Activated CD4-positive, alpha-beta T cell treated with anti-CD3 and anti-CD28 coated beads, Interleukin-2, amount 10 ng/mL, durations not matched to agents 24 days and 14 days (primary cell): Measurements from ENCODE around the gene PLOD3. TPM values are rescaled to one million over a fixed set of nuclear protein-coding genes. Genes with fewer than 3 reads are reported as not detected.

Source experiments
- DNase-seq: peaks from one replicate; pipeline ENCODE4 v3.0.0; 2022
- H3K27ac Mint-ChIP-seq: one replicate; pipeline ENCODE4 v1.8.0; 2022; ENCODE audit warnings: mild to moderate bottlenecking, mixed read lengths
- H3K27me3 Mint-ChIP-seq: one replicate; pipeline ENCODE4 v1.8.0; 2022; ENCODE audit warnings: mixed read lengths
- H3K36me3 Mint-ChIP-seq: one replicate; pipeline ENCODE4 v1.8.0; 2022; ENCODE audit warnings: low read depth, mild to moderate bottlenecking, mixed read lengths
- H3K4me1 Mint-ChIP-seq: one replicate; pipeline ENCODE4 v1.8.0; 2021; ENCODE audit warnings: mixed read lengths
- H3K4me3 Mint-ChIP-seq: one replicate; pipeline ENCODE4 v1.8.0; 2022; ENCODE audit warnings: mild to moderate bottlenecking, moderate library complexity, mixed read lengths
- H3K9me3 Mint-ChIP-seq: one replicate; pipeline ENCODE4 v1.8.0; 2021; ENCODE audit warnings: mixed read lengths
- intact Hi-C: fragments of 100-400 bp; cut with micrococcal nuclease; formaldehyde crosslinking; loops from one replicate; pipeline ENCODE4 v1.15.1; 2023
- total RNA-seq: library from RNA; stranded (reverse); gene quantifications from 2 replicates; pipeline ENCODE4 v1.2.3, GENCODE V29; 2022

Gene PLOD3
- total RNA-seq, 1 donor from 2014 or later = 93.6 TPM

DNA sequence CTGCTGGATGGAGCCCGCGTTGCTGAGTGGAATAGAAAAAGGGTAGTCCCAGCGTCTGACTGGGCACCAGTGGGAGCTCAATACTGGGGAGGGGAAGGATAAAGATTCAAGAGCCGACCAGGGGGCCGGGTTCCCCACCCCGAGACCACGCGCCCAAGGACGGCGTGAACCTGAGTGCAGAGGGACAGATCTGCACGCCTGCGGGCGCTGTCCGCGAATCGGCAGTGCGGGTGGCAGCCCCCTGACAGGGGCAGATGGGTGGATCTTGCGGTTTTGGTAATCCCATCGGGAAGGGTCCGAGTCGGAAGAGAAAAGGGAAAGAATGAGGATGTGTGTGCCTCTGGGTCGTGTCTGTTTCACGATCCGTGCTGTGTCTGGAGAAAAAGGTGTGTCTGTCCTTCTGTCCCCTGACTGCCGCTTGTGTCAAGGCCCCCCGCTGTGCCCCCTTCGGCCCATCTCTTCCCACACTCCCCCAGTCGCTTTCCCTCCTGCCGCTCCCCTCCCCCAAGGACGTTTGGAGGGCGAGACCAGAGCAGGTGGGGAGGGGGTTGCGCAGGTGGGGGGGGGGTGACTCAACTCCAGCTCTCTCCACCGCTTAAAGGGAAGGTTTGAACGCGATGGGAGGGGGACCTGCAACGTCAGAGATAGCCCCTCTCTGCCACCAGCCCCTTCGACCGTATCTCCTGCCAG is 51.3 kb downstream of the PLOD3 start:
- Mint-ChIP-seq H3K36me3 (peaks cover 6% of the 10 kb centered on the region), H3K27me3 (peaks cover 66% of the 10 kb centered on the region), H3K27ac (peak overlapping the region; percentile 84), H3K9me3 (peaks cover 4% of the 10 kb centered on the region), H3K4me3 (peak overlapping the region; percentile 92), H3K4me1 (peaks cover 53% of the 10 kb centered on the region)
- intact Hi-C loops = loop anchor here (1.0 to 5.0 kb wide), 3 partner anchors 8 to 274 kb away; partner anchors contain the start of gene AP1S1
- no peak for DNase-seq

DNA sequence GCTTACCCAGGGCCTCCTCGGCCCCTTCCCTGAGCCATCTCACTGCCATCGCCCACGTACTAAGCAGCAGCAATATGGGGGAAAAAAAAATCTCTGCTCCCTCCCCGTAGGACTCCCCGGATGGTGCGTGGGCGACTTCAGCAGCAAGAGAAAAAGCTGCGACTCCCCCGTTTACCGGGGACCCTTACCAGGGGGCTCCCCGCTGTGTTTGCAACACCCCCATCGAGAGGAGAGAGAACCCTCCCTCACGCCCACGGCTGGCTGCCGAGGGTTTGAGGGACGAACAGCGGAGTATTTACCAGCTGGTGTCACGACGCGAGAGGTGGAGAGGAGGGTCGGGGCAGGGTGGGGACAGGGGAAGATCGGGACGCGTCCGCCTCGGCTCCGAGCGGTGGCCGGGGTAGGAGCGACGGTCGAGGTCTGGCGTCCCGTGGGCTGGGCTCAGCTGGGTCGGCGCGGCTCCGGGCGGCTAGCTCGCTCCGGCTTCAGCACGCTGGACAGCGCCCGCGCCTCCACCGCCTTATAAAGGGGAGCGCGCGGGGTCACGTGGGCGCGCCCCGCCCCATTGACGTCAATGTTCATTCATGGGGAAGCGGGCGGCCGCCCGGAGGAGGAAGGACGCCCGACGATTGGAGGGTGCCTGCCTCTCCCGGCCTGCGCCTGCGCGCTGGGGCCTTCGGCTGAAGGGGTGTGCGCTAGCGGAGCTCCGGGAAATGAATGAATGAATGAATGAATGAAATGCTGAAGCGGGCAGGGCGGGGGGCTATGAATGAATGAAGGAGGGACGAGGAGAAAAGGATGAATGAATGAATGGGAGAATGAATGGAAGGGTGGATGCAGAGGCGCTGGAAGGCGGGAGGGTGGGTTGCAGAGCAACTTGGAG is 52.1 kb downstream of the PLOD3 start, which contains the start of gene VGF:
VGF (minus strand) TSS at position 495 of the 883 bp plus-strand sequence. CDS start 726 bp downstream, outside the sequence.
- peak within 1 kb of the TSS; percentile 84 for H3K27ac Mint-ChIP-seq
- H3K4me3 Mint-ChIP-seq = peak within 1 kb of the TSS; percentile 92
- DNase-seq = peak; percentile 98
- peaks cover 58% of the 10 kb centered on the region for H3K27me3 Mint-ChIP-seq
- peaks cover 4% of the 10 kb centered on the region for H3K9me3 Mint-ChIP-seq
- H3K4me1 Mint-ChIP-seq = peaks cover 45% of the 10 kb centered on the region
- H3K36me3 Mint-ChIP-seq = peaks cover 8% of the 10 kb centered on the region
- intact Hi-C loops = loop anchor here (1.0 to 5.0 kb wide), 3 partner anchors 9 to 273 kb away; partner anchors contain the start of gene AP1S1

GRCh38 chr7:101164071-101164840 is 53.1 kb downstream of the PLOD3 start:
- peaks cover 14% of the 10 kb centered on the region for H3K36me3 Mint-ChIP-seq
- H3K27me3 Mint-ChIP-seq = peaks cover 50% of the 10 kb centered on the region
- H3K4me3 Mint-ChIP-seq = peak overlapping the region; percentile 92
- peaks cover 37% of the 10 kb centered on the region for H3K4me1 Mint-ChIP-seq
- H3K9me3 Mint-ChIP-seq = peaks cover 4% of the 10 kb centered on the region
- intact Hi-C loops = no loop called here
- H3K27ac Mint-ChIP-seq = peak overlapping the region; percentile 75
- DNase-seq = peak; percentile 70

DNA sequence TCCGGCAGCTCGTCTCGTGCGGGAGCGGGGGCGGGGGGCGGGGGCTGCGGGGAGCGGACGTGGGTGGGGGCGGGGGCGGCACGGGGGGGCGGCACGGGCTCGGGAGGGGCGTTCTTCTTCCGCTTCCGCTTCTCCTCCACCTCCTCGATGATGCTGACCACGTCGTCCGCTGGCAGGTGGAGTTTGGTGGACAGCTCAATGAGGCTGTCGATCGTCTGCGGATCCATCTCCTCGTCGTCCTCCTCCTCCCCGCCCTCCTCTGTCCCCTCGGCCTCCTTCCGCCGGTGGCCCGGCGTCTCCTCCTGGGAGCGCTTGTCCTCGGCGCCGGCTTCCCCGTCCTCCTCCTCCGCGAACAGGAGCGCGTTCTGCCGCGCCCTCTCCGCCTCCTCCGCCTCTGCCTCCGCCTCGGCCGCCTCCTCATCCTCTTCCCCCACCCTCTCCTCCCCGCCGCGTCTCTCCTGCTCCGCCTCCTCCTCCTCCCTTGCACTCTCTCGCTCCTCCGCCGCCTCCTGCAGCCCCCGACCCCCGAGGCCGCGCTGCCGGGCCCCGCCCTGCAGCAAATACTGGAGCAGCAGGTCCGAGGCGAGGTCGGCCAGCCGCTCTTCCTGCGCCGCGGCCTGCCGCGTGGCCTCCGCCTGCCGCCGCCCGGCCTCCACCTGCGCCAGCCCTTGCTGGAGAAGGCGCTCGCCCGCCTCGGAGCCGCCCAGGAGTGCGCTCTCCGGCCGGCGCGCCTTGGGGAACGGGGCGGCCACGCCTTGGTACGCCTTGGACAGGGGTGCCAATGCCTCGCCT is 53.9 kb downstream of the PLOD3 start:
- peaks cover 15% of the 10 kb centered on the region for H3K36me3 Mint-ChIP-seq
- H3K27ac Mint-ChIP-seq = no peak overlapping the region
- H3K4me3 Mint-ChIP-seq = peak overlapping the region; percentile 79
- H3K9me3 Mint-ChIP-seq = peaks cover 4% of the 10 kb centered on the region
- intact Hi-C loops = no loop called here
- peaks cover 32% of the 10 kb centered on the region for H3K4me1 Mint-ChIP-seq
- peak; percentile 86 for DNase-seq
- H3K27me3 Mint-ChIP-seq = peaks cover 44% of the 10 kb centered on the region

- Mint-ChIP-seq H3K4me3 (peak overlapping the region; percentile 79), H3K4me1 (peaks cover 28% of the 10 kb centered on the region), H3K27me3 (peaks cover 36% of the 10 kb centered on the region), H3K27ac (peak overlapping the region; percentile 62), H3K9me3 (peaks cover 4% of the 10 kb centered on the region), H3K36me3 (peaks cover 19% of the 10 kb centered on the region)
- intact Hi-C loops = no loop called here
- peak; percentile 80 for DNase-seq
Measured at GRCh38 chr7:101162551-101163278, 54.7 kb downstream of the PLOD3 start.

DNA sequence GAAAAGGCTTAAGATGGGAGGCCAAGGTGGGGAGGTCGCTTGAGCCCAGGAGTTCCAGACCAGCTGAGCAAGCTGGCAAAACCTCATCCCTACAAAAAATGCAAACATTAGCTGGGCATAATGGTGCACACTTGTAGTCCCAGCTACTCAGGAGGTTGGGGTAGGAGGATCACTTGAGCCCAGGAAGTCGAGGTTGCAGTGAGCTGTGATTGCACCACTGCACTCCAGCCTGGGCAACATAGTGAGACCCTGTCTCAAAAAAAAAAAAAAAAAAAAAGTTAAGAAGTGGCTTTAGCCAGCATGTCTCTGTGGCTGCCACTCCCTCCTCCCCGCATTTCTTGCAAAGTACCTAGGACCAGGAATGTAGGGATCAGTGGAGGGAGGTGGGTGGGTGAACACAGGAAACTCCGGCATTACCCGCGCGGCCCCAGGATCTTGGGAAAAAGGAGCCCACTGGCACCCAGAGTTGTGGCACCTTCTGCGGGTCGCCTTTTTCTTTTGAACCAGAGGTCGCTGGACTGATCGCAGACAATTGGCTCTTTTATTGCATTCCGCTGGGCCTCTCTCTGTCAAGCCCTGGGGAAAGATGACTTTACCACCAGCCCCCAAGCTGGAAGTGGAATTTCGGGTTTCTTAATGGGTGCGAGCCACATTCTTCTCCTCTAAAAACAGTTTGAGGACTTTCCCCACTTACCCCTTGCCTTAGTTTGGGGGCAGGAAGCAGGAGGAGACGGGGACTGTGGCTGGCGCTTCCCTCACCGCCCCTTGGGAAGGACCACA is 55.5 kb downstream of the PLOD3 start:
- no peak for DNase-seq
- peaks cover 28% of the 10 kb centered on the region for H3K27me3 Mint-ChIP-seq
- peak overlapping the region; percentile 75 for H3K4me3 Mint-ChIP-seq
- intact Hi-C loops = no loop called here
- peaks cover 4% of the 10 kb centered on the region for H3K9me3 Mint-ChIP-seq
- peaks cover 20% of the 10 kb centered on the region for H3K4me1 Mint-ChIP-seq
- H3K36me3 Mint-ChIP-seq = peaks cover 23% of the 10 kb centered on the region
- peak overlapping the region; percentile 62 for H3K27ac Mint-ChIP-seq

- no peak for DNase-seq
- H3K4me3 Mint-ChIP-seq = no peak overlapping the region
- H3K27ac Mint-ChIP-seq = no peak overlapping the region
- peaks cover 17% of the 10 kb centered on the region for H3K4me1 Mint-ChIP-seq
- intact Hi-C loops = no loop called here
- peaks cover 4% of the 10 kb centered on the region for H3K9me3 Mint-ChIP-seq
- H3K27me3 Mint-ChIP-seq = peaks cover 22% of the 10 kb centered on the region
- peaks cover 24% of the 10 kb centered on the region for H3K36me3 Mint-ChIP-seq
Measured at GRCh38 chr7:101160910-101161309, 56.5 kb downstream of the PLOD3 start.

DNA sequence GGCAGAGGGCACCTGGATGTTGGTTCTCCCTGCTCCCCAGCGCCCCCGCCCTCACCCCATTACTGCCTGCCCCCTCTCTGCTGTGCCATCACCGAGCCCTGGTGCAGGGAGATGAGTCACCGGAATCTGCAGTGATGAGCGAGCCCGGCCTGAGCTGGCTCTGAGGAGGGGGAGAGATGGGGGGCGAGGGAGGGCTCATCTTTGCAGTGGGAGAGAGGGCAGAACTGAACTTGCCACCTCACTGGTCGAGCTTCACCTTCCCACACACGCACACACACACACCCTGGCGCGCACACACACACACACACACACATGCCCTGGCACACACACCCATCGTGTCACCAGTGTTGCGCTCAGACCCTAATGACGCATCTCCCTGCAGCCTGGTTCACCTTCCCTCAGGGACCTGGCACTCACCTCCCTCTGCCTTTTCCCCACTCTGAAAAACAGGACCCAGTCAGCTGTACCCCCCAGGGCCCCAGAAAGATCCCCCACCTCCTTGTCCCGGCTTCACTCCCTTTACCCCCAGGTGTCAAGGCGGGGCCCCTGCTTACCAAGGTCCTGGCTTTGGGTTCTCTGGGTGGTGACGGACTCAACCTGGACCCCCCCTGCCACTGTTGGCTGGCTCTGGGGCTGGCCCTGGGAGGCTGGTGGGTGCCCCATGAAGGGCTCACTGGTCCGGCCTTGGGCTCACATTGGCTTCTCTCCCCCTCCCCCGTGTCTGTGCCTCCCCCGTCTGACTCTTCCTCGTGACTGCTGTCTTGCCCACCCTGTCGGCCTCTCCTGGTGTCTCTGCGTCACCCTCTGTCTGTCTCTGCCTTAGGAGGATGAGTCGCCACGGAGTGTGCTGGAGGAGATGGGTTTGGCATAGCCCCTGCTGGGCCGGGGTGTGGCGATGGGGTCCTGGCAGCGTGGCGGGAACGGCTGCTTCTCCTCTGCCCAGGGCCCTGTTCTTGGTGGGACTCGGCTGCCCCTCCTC is 57.4 kb downstream of the PLOD3 start:
- no peak for DNase-seq
- Mint-ChIP-seq H3K27ac (no peak overlapping the region), H3K27me3 (peaks cover 12% of the 10 kb centered on the region), H3K36me3 (peaks cover 23% of the 10 kb centered on the region), H3K4me3 (no peak overlapping the region), H3K4me1 (peaks cover 17% of the 10 kb centered on the region), H3K9me3 (no peaks in the 10 kb centered on the region)
- intact Hi-C loops = no loop called here

- intact Hi-C loops = no loop called here
- DNase-seq = no peak
- Mint-ChIP-seq H3K27ac (no peak overlapping the region), H3K36me3 (peaks cover 24% of the 10 kb centered on the region), H3K9me3 (peaks cover 3% of the 10 kb centered on the region), H3K4me1 (peaks cover 12% of the 10 kb centered on the region), H3K27me3 (peaks cover 11% of the 10 kb centered on the region), H3K4me3 (no peak overlapping the region)
Measured at GRCh38 chr7:101156866-101157589, 60.4 kb downstream of the PLOD3 start.

DNA sequence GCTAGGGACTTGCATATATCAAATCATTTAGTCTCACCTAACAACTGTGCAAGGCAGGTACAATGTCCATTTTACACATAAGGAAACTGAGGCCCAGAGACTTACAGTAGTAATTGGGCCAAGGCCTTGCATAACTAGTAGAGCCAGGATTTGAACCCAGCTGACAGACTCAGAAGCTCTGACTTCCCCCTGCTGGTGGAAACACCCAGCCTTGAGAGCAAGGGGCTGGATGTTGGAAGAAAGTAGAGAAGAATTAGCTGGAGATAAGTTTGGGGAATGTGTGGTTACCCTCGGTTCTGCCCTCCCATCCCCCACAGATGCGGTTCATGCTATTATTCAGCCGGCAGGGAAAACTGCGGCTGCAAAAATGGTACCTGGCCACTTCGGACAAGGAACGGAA is 61.1 kb downstream of the PLOD3 start:
- no peak for DNase-seq
- intact Hi-C loops = no loop called here
- H3K4me3 Mint-ChIP-seq = peak overlapping the region; percentile 34
- H3K27ac Mint-ChIP-seq = no peak overlapping the region
- H3K9me3 Mint-ChIP-seq = peaks cover 3% of the 10 kb centered on the region
- H3K27me3 Mint-ChIP-seq = peaks cover 11% of the 10 kb centered on the region
- peaks cover 14% of the 10 kb centered on the region for H3K4me1 Mint-ChIP-seq
- peaks cover 21% of the 10 kb centered on the region for H3K36me3 Mint-ChIP-seq
